HEK293 (cell line): Measurements from ENCODE around the gene P2RX4.

Experiments used
- BCL11A ChIP-seq: fragments of 450-650 bp; formaldehyde crosslinking; IDR thresholded peaks from 2 replicates; pipeline ENCODE4 v1.5.1; 2016; ENCODE audit warnings: low read depth, missing biosample characterization, missing genetic modification characterization
- ZNF24 ChIP-seq: fragments of 450-650 bp; formaldehyde crosslinking; IDR thresholded peaks from 2 replicates; pipeline ENCODE4 v1.5.1; 2016; ENCODE audit warnings: missing biosample characterization, missing genetic modification characterization
- ZNF624 ChIP-seq: fragments of 450-650 bp; formaldehyde crosslinking; IDR thresholded peaks from 2 replicates; pipeline ENCODE4 v1.5.1; 2017; ENCODE audit warnings: missing biosample characterization, missing genetic modification characterization
- TF ChIP-seq, protein P1 (sequence below): fragments of 450-650 bp; formaldehyde crosslinking; IDR thresholded peaks from 2 replicates; pipeline ENCODE4 v1.5.1; 2016; ENCODE audit warnings: missing biosample characterization, missing genetic modification characterization
- TF ChIP-seq, protein P2 (sequence below): fragments of 450-650 bp; formaldehyde crosslinking; IDR thresholded peaks from 2 replicates; pipeline ENCODE4 v1.5.1; 2016; ENCODE audit warnings: missing biosample characterization, missing genetic modification characterization
- TF ChIP-seq, protein P3 (sequence below): fragments of 450-650 bp; formaldehyde crosslinking; IDR thresholded peaks from 2 replicates; pipeline ENCODE4 v1.5.1; 2016; ENCODE audit warnings: missing biosample characterization, missing genetic modification characterization

DNA sequence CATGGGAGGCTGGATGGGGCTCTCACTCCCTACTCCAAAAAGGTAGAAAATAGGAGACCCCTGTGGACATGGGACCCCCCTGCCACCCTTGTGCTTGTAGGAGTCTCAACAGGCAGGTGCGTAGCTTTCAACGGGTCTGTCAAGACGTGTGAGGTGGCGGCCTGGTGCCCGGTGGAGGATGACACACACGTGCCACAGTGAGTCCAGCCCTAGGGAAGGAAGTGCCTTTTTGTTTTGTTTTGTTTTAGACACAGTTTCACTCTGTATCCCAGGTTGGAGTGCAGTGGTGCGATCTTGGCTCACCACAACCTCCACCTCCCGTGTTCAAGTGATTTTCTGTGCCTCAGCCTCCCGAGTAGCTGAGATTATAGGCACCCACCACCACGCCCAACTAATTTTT lies 12.9 kb downstream of the P2RX4 start:
- TF ChIP-seq, protein P1, sequence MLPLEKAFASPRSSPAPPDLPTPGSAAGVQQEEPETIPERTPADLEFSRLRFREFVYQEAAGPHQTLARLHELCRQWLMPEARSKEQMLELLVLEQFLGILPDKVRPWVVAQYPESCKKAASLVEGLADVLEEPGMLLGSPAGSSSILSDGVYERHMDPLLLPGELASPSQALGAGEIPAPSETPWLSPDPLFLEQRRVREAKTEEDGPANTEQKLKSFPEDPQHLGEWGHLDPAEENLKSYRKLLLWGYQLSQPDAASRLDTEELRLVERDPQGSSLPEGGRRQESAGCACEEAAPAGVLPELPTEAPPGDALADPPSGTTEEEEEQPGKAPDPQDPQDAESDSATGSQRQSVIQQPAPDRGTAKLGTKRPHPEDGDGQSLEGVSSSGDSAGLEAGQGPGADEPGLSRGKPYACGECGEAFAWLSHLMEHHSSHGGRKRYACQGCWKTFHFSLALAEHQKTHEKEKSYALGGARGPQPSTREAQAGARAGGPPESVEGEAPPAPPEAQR (tag by site-specific recombination) = no peak
- TF ChIP-seq, protein P2, sequence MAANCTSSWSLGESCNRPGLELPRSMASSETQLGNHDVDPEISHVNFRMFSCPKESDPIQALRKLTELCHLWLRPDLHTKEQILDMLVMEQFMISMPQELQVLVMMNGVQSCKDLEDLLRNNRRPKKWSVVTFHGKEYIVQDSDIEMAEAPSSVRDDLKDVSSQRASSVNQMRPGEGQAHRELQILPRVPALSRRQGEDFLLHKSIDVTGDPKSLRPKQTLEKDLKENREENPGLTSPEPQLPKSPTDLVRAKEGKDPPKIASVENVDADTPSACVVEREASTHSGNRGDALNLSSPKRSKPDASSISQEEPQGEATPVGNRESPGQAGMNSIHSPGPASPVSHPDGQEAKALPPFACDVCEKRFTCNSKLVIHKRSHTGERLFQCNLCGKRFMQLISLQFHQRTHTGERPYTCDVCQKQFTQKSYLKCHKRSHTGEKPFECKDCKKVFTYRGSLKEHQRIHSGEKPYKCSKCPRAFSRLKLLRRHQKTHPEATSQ = no peak
- TF ChIP-seq ZNF24 (tag by site-specific recombination) = no peak
- TF ChIP-seq ZNF624 (tag by site-specific recombination) = no peak
- TF ChIP-seq, protein P3, sequence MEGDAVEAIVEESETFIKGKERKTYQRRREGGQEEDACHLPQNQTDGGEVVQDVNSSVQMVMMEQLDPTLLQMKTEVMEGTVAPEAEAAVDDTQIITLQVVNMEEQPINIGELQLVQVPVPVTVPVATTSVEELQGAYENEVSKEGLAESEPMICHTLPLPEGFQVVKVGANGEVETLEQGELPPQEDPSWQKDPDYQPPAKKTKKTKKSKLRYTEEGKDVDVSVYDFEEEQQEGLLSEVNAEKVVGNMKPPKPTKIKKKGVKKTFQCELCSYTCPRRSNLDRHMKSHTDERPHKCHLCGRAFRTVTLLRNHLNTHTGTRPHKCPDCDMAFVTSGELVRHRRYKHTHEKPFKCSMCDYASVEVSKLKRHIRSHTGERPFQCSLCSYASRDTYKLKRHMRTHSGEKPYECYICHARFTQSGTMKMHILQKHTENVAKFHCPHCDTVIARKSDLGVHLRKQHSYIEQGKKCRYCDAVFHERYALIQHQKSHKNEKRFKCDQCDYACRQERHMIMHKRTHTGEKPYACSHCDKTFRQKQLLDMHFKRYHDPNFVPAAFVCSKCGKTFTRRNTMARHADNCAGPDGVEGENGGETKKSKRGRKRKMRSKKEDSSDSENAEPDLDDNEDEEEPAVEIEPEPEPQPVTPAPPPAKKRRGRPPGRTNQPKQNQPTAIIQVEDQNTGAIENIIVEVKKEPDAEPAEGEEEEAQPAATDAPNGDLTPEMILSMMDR (tag by site-specific recombination) = no peak
- TF ChIP-seq BCL11A (tag by site-specific recombination) = no peak
